GM12878 (cell line): ENCODE results near the gene KLLN. TPM values are rescaled to one million over a fixed set of nuclear protein-coding genes. Genes with fewer than 3 reads are reported as not detected.

Source experiments
- polyA plus RNA-seq, 11 experiments: library from polyadenylated mRNA; depleted of rRNA in 4 of 11; unstranded in 6 of 11; stranded (reverse) in 5 of 11; fragments of >200 nt; fragmentation: Nextera tagmentation in 4 of 11; fragmentation: Illumina TruSeq in 1 of 11; extraction: Ambion mirVana in 4 of 11; extraction: Trizol in 1 of 11; gene quantifications; 1 replicate in 1 of 11; 2 replicates in 10 of 11; pipeline versions ENCODE4 v1.2.1 to v1.2.3, GENCODE V29; 2011 to 2016; ENCODE audit warnings: inconsistent platforms in 2 of 11, missing spikeins in 2 of 11, low read depth in 1 of 11
- small RNA-seq: library from RNA; depleted of rRNA; stranded (forward); fragments of <200 nt; gene quantifications from one replicate; pipeline ENCODE3, GENCODE V24; 2014
- total RNA-seq, 4 experiments: library from RNA; depleted of rRNA in 3 of 4; stranded (reverse); fragments of >200 nt in 3 of 4; fragmentation: Illumina TruSeq in 1 of 4; extraction: Trizol in 1 of 4; gene quantifications; 2 replicates each; pipeline versions ENCODE4 v1.2.1 to v1.2.3, GENCODE V29; 2013 to 2021

Gene KLLN
- total and polyA plus RNA-seq, 10 of the 15 experiments (the other 5 are each of a cell fraction or from before 2014, with no cell fraction given), result 0.87 to 2.2 (median 1.7) TPM

Small RNAs within 50 kb of the gene (small RNA-seq; reads per million reads assigned to genes)
- not detected for gene RN7SL78P

Other genes with a start within 250 kb of the KLLN start
- 0.34 and 2.0 TPM in 2 replicates for gene PAPSS2, start 203.7 kb downstream of the KLLN start, total RNA-seq (2014; rRNA removed)
- 0.37 and 0.40 TPM in 2 replicates for gene PAPSS2, start 203.7 kb downstream of the KLLN start, total RNA-seq (2014; rRNA removed; fragmentation: Illumina TruSeq; extraction: Trizol)
- 2.1 and 2.2 TPM in 2 replicates for gene PAPSS2, start 203.7 kb downstream of the KLLN start, total RNA-seq (2021)
- 0.07 and 0.15 TPM in 2 replicates for gene PAPSS2, start 203.7 kb downstream of the KLLN start, polyA plus RNA-seq (2011; rRNA removed)
- gene PAPSS2, start 203.7 kb downstream of the KLLN start, polyA plus RNA-seq (2014; fragmentation: Illumina TruSeq; extraction: Trizol), result 0.57 and 0.74 TPM in 2 replicates
- gene PAPSS2, start 203.7 kb downstream of the KLLN start, polyA plus RNA-seq (2014; fragmentation: Nextera tagmentation; extraction: Ambion mirVana), result under 1 TPM; 0.29 to 0.31 TPM
- 0.24 and 0.32 TPM in 2 replicates for gene PAPSS2, start 203.7 kb downstream of the KLLN start, polyA plus RNA-seq (2014; rRNA removed)
- 1 to 10 TPM; 1.2 to 1.5 TPM for gene PAPSS2, start 203.7 kb downstream of the KLLN start, polyA plus RNA-seq (2016; fragmentation: Nextera tagmentation; extraction: Ambion mirVana)
- gene ATAD1, start 45.3 kb downstream of the KLLN start, total RNA-seq (2014; rRNA removed), result 30.3 and 35.9 TPM in 2 replicates
- 40.1 and 41.3 TPM in 2 replicates for gene ATAD1, start 45.3 kb downstream of the KLLN start, total RNA-seq (2014; rRNA removed; fragmentation: Illumina TruSeq; extraction: Trizol)
- gene ATAD1, start 45.3 kb downstream of the KLLN start, total RNA-seq (2021), result 37.7 and 48.9 TPM in 2 replicates
- 40.8 and 79.5 TPM in 2 replicates for gene ATAD1, start 45.3 kb downstream of the KLLN start, polyA plus RNA-seq (2011; rRNA removed)
- 43.3 and 56.8 TPM in 2 replicates for gene ATAD1, start 45.3 kb downstream of the KLLN start, polyA plus RNA-seq (2014; fragmentation: Illumina TruSeq; extraction: Trizol)
- 10 to 100 TPM; 33.6 to 35.0 TPM for gene ATAD1, start 45.3 kb downstream of the KLLN start, polyA plus RNA-seq (2014; fragmentation: Nextera tagmentation; extraction: Ambion mirVana)
- 20.5 and 24.7 TPM in 2 replicates for gene ATAD1, start 45.3 kb downstream of the KLLN start, polyA plus RNA-seq (2014; rRNA removed)
- gene ATAD1, start 45.3 kb downstream of the KLLN start, polyA plus RNA-seq (2016; fragmentation: Nextera tagmentation; extraction: Ambion mirVana), result 10 to 100 TPM; 58.0 to 59.3 TPM
- gene PTEN, start 92 bp upstream of the KLLN start, total RNA-seq (2014; rRNA removed), result 83.1 and 113 TPM in 2 replicates
- gene PTEN, start 92 bp upstream of the KLLN start, total RNA-seq (2014; rRNA removed; fragmentation: Illumina TruSeq; extraction: Trizol), result 175 and 183 TPM in 2 replicates
- 87.5 and 94.9 TPM in 2 replicates for gene PTEN, start 92 bp upstream of the KLLN start, total RNA-seq (2021)
- 94.3 and 180 TPM in 2 replicates for gene PTEN, start 92 bp upstream of the KLLN start, polyA plus RNA-seq (2011; rRNA removed)
- gene PTEN, start 92 bp upstream of the KLLN start, polyA plus RNA-seq (2014; fragmentation: Illumina TruSeq; extraction: Trizol), result 53.0 and 67.7 TPM in 2 replicates
- 10 to 100 TPM; 26.1 to 59.5 TPM for gene PTEN, start 92 bp upstream of the KLLN start, polyA plus RNA-seq (2014; fragmentation: Nextera tagmentation; extraction: Ambion mirVana)
- gene PTEN, start 92 bp upstream of the KLLN start, polyA plus RNA-seq (2014; rRNA removed), result 35.0 and 45.0 TPM in 2 replicates
- 10 to 100 TPM; 49.5 to 56.8 TPM for gene PTEN, start 92 bp upstream of the KLLN start, polyA plus RNA-seq (2016; fragmentation: Nextera tagmentation; extraction: Ambion mirVana)